Stimulated activated CD8-positive, alpha-beta memory T cell treated with anti-CD3 and anti-CD28 coated beads, Interleukin-15, amount 100 ng/mL, for 24 hours (primary cell): Measurements from ENCODE around the gene EPHA1.
"Not testable (repeated sequence)": the region's sequence is repeated elsewhere in the genome, so short reads cannot be mapped to it uniquely, and the experiment has no call there.

Experiments
- DNase-seq: peaks from one replicate; pipeline ENCODE4 v3.0.0-alpha.2; 2020; ENCODE audit warnings: low read depth

Gene EPHA1

DNA sequence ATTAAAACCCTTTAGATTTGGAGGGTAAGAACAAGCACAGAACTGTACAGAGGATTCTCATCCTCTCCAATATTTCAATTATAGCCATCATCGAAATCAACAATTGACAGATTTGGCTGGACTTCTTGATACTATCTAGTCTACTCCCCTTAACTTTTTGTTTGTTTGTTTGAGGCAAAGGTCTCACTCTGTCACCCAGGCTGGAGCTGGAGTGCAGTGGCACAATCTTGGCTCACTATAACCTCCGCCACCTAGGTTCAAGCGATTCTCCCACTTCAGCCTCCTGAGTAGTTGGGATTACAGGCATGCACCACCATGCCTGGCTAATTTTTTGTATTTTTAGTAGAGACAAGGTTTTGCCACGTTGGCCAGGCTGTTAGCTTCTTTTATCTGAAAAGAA, 6.4 kb downstream of the EPHA1 start:
- DNase-seq, result not testable (repeated sequence)

DNA sequence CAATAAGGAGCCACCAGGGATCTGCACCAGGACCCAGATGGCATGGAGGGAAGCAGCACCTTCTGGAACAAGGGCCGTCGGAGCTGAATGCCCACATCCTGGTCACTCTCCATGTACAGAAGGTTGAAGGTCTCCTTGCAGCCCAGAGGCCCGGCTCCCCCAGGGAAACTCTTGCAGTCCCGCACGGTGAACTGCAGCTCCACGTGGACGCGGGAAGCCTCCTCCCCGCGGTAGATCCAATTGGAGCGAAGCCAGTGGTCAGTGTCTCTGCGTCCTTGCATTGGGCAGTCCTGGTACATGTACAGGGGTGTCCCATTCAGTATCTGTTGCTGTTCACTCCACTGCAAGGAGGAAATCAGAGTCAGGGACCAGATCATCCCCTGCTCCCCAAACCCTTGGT, 7.4 kb downstream of the EPHA1 start:
- no peak for DNase-seq

DNA sequence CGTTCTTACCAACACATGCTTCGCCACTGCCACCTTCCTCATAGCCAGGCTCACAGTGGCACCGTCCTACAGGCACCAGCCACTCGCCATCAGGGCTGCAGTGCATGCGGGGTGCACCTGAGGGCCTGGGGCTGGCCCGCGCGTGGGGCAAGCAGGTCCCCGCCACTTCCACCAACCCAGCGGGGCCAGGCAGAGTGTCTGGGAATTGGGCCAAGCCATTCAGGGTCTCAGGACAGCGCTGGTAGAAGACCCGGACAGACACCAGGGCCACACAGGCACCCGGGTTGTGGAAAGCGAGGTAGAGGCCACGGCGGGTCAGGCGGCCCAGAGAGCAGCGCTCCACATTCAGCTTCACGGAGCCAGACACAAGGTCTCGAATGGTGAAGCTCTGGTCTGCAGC, 9.0 kb downstream of the EPHA1 start:
- DNase-seq, result no peak

DNA sequence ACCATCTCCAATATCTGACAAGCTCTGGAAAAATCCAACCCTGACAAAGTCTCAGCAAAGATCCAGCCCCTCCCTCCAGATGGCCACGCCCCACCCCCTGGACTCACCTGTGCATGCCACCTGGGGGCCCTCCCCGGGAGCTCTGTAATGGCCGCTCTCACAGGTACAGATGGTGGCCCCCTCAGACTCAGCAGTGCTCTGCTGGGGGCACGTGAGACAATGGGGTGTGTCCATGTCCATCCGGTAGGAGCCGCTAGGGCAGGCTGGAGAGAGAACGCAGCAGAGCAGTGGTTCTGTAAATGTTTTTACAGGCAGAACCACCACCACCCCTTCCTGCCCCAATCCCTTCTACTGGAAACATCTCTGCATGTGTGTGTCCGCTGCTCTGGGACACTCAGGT, 9.5 kb downstream of the EPHA1 start:
- no peak for DNase-seq

DNA sequence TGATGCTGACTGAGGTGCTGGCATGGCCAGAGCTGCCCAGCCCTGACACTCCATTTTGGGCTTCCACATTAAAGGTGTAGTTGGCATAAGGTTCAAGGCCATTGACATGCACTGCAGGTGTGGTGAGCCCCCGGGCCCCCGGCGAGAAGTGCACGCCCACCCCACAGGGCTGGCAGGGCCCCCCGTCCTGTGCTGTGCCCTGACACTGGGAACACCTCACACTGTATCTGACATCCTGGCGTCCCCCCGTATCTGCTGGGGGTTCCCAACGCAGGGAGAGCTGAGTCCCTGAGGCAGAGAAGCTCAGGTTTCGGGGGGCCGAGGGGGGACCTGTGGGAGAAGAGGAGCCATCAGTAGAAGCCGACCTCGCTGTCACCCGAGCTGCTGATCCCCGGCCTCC, 10.0 kb downstream of the EPHA1 start:
- DNase-seq, result no peak

DNA sequence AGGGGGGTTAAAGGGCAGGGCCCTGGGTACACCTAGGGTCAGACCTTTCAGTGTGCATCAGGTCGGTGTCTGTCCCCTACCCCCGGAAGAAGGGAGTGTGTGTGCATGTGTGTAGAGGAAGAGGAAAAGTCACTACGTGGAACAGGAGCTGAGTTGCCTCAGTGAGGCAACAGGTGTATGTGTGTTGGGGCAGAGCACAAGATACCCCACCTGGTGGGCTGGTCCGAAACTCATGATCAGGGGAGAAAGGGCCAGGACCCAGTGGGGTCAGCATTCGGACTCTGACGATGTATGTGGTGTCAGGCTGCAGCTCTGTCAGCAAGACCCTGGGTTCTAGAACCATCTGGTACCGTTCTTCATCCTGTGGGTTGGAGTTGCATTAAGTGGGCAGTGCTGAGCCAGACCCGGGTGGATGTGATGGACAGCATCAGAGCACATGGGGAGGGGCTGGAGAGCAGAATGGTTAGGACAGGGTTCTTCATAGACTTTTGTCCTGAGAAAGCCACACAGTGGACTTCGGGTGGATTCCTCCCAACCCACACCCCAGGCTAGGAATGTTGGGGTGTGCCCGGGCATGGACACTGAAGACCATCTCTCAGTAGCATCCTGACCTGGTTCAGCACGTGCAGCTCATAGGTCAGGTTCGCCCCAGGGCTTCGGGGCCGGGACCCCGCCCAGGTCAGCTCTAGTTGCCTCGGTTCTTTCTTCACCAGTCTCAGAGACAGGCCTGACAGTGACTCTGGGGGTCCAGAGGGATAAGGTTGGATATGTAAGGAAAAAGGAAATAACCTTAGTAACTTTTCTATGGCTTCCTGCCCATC, 10.7 kb downstream of the EPHA1 start:
- no peak for DNase-seq

DNA sequence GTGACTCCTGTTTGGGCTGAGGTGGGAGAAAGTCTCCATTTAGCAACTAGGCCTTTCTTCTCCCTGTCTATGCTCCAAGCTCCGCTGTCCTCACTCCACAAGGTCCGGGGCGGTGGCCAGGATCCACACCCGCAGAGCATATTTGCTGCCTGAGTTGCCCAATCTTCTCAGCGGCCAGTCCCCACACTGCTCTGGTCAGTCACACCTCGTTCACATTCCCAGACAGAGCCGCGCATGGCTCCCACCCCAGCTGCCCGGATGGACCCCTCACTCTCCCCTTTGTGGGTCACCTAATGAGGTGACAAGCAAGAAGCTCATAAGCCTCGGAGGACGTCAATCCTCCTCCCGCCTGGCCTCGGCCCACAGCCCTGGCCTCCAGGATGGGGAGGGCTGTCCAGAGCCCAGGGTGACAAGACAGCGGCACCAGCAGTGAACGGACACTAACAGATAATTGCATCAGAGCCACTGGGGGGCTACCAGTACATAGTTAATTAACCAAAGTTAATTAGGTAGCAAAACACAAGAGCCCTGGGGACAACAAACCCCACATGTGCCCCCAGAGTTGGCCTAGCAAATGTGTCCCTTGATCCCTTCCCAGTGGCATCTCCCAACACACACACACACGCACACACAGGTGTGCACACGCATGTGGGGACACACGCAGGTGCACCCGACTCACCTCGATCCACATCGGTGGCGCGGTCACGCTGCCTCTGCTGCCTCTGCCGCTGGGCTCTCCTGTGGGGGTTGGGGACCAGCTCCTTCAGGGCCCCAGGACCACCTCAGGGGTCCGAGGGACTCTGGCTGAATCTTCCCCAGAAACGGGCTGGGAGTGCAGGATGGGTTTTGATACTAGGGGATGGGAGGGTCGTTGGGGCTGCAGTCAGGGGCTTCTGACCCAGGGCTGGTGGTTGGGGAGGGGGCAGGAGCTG, 11.8 kb downstream of the EPHA1 start:
- no peak for DNase-seq

DNA sequence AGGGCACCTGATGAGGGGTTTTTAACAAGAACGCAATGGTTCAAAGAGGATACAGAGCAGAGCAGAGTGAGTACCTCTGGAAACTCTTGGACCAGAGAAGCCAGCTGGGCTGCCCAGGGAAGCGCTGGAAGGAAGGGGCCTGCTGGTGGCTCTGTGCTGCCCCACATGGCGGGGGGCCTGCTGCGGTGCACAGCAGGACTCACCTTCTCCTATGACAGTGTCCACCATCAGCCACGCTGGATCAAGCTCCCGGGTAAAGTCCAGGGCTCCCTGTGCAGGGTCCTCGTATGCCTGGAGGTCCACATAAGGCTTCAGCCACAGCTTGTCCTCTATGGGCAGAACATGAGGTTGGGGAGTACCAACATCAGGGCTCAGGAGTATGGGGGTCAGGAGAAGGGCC, 12.5 kb downstream of the EPHA1 start:
- DNase-seq, result no peak

DNA sequence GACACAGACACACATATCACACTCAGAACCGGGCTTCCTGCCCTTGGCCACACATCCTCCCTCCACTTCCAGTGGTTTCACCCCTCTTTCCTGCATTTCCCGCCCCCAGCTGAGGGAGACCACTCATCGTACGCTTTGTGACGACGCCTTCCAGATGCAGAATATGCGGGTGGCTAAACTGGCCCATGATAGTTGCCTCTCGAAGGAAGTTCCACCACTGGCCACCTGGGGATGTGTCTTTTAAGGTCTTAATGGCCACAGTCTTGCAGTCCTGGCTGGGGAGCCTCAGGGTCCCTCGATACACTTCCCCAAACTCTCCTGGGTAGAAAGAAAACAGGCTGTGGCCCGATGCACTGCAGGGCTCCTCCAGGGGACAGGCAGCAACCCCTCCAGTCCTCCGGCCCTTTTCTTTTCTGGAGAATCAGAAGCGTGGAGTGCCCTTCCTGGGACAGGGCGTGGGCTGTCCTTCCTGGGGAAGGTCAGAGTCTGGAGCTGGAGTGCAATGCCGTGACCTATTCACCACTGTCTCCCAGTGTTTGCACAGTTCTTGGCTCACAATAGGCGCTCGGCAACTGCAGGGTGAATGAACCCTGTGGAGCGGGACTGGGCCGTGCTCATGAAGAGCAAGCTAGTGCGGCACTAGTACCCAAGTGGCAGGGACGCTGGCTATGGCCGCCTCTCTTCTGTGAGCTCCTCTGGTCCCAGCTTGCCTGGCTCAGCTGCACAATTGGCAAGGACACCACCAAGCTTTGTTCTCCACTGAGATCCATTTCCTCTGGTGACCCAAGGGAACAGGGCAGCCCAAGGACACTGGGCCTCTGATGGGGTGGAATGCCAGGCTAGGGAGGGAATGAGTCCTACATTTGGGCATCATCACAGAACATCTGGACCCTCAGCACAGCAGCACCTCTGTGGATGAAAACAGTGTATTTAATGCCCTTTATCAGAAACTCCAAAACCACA, 13.2 kb downstream of the EPHA1 start:
- no peak for DNase-seq

DNA sequence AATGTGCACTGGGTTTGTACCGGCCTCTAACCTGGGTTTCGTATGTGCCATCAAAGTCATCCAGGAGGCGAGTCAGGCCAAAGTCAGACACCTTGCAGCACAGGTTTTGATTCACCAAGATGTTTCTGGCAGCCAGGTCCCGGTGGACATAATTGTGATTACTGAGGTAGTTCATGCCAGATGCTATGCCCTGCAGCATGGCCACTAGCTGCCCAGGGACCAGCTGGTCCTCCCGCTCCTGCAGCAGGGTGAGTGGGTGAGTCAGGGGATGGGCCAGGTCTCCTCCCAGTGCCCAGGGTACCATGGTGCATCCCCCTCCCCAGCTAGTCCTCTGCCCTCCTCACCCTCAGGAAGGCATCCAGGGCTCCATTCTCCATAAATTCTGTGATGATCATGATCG, 13.9 kb downstream of the EPHA1 start:
- DNase-seq, result no peak

DNA sequence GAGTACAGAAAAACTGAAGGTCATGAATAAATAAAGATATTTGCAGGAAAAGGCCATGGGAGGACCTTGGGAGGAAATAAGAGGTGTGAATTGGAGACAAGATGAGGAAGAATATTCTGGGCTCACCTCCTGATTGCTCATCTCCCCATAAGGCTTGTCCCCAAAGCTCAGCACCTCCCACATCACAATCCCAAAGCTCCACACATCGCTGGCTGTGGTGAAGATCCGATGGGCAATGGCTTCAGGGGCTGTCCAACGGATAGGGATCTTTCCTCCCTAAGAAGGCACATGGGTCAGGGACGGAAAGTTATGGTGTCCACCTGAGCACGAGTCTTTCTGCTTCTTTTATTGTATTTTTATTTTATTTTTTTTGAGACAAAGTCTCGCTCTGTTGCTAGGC, 14.6 kb downstream of the EPHA1 start:
- no peak for DNase-seq

DNA sequence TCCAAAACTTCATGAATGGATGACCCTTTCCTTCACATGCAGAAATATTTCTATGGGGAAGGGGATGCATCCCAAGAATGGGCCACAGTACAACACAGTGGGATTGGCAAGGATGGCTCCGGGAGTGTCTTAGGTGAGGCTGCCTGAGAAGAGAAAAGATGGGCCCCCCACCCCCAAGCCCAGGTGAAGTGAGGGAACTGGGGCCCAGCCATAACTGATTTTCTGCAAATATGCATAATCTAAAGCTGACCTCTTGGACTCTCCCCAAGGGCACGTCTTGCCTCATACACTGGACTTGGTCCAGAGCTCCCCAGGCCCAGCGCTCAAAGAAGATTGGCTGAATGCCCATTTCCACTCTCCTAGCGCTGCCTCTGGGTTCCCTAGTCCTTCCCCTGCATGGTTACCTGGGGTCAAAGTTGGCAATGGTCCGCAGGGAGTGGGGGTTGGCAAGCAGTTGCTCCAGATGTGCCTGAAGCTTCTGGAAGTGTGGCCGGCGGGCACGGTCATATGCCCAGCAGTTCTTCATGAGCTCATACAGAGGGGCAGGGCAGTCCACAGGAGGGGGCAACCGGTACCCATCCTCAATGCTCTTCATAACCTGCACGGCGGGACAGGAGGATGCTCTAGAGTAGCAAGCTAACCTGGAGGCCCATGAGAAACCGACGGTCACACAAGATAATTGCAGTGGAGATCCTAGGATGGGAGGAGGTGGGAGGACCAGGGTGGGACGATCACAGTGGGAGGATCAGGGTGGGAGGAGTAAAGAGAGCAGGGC, 15.2 kb downstream of the EPHA1 start:
- no peak for DNase-seq

DNA sequence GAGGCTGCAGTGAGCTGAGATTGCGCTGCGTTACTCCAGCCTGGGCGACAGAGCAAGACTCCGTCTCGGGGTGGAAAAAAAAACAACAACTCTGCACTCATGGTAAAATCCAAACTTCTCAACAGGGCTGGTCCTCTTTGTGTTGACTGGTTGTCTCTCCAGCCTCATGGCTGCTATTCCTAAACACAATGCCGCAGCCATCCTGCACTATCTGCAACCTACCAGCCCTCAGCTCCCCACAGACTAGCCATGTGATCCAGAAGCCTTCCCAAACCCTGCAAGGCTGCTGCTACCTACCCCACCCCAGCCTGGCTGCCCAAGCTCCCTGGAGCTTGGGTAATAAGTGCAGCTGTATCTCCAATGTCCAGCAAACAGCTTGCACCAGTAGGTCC, 15.8 kb downstream of the EPHA1 start:
- no peak for DNase-seq

DNA sequence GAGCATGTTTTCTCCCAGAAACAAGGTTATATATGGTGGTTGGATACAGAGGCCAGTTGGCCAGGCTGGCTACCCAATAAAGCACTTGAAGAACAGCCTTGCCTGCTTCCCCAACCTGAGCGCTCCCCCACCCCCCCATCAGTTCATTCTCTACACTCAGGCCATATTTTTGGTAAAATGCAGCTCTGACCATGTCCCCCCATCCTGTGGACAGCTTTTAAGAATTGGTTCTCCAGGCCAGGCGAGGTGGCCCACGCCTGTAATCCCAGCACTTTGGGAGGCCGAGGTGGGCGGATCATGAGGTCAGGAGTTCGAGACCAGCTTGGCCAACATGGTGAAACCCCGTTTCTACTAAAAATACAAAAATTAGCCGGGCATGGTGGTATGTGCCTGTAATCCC, 16.2 kb downstream of the EPHA1 start:
- not testable (repeated sequence) for DNase-seq

DNA sequence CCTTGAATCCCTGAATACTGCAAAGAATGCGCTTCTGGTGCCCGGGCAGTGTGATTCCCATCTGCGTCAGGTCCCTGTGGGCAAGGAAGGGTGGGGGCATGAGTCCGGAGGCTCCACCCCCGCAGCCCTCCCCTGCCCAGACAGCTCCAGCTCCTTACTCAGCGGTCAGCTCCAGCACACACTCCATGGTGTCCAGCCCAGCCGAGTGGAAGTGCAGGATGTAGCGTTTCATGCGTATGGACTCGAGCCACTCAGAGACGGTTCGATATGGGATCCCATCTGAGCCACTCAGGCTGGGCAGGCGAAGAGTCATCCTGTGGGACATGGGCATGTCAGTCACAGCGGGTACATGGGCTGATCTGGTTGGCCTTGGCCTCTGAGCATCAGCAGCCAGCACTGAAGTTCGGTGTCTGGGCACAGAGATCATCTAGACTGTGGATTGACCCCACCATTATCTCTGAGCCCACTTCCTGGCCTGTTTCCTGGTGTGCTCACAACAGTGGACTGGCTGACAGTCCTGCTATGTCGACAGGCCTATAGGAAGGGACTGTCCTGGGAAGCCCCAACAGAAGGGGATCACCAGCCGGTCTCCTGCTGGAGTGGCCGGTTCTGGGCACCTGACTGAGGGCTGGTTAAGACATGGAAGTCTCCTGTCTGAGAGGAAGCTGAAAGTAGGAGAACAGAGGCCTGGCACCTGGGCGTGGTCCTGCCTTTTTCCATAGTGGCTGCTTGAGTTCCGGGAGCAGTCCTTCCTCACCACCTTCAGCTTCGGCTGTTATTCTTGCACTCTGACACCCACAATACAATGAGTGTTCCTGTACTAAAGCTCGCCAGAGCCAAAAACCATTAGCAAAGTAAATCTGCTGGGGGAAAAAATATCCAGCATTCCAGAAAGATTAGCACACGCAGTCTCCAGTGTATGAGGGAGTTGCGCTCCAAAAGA, 16.9 kb downstream of the EPHA1 start:
- DNase-seq, result no peak

DNA sequence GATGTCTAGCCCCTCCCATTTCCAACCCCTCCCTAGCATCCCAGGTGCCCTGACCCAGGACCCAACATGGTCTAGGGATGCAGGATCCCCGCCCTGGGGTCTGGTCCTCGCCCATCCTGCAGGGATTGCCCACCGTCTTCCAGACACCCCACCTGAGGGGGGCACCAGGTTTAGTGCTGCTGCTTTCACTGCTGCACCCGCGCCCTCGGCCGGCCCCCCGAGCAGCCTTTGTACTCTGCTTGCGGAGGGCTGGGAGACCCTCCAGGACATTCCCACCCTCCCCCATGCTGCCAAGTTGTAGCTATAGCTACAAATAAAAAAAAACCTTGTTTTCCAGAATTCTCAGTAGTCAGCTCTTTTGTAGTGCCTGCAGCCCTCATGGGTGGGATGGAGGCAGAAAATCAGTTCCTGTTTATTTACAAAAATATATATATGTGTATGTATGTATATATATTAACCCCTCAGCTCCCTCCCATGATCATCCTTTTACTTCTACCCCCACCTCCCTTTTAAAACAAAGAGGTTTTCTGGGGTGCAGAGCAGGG, 17.8 kb downstream of the EPHA1 start:
- no peak for DNase-seq

DNA sequence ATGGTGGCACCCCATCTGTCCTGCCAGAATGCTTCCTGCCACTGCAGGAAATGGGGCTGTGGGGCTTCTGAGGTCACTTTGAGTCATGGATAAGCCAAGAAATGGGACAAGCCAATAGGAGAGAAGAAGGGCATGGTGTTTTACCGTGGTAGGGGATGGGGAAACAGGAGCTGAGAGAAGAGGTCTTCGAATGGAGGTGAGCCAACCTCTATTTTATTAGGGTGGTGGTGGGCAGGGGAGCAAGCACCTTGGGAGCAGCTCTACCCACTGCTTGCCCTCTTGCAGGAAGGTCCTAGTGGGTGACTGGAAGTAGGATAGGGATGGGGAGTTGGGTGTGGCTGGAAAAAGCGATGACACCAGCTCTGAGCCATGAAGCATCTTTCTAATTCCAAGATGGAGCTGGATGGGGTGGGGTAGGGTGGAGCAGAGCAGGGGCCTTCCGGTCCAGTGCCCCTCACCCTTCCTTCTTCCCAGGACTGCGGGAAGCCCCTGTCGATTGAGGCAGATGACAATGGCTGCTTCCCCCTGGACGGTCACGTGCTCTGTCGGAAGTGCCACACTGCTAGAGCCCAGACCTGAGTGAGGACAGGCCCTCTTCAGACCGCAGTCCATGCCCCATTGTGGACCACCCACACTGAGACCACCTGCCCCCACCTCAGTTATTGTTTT, 18.4 kb downstream of the EPHA1 start:
- DNase-seq, result no peak

DNA sequence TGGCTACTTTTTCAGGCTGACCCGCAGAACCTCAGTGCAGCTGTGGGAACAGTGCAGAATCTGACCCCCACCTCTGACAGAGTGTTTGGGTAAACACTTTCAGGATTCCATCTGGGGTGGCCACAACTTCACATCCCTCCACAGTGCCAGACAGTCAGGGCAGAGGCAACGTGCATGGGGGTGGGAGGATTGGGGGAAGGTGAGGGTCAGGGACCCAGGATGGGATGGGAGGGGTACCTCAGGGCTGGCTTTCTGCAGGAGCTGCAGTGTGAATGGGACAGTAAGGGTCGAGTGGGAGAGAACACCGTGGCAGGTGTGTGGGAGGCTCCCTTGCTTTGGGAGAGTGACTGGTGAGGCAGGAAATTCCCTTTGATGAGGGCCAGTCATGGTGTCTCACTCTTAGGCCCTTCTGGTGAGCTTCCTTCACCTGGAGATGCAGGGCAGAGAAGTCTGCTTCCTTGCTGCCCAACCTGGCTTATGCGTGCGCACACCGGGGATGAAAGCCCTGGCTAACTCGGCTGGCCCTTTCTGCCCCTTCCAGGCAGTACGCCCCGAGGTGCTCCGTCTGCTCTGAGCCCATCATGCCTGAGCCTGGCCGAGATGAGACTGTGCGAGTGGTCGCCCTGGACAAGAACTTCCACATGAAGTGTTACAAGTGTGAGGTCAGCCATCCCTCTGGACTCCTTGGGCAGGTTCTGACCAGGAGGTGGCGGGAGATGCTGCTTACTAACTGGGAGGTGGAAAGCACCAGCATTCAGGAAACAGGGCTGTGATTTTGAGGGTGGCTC, 19.1 kb downstream of the EPHA1 start:
- DNase-seq, result no peak
